Activated CD8-positive, alpha-beta T cell treated with anti-CD3 and anti-CD28 coated beads for 36 hours (primary cell): ENCODE measurements around the gene PIAS1. TPM values are rescaled to one million over a fixed set of nuclear protein-coding genes. Genes with fewer than 3 reads are reported as not detected.
A peak's percentile ranks its signal among the peaks of the same experiment; 100 is the strongest.

Source experiments
- ATAC-seq: fragments of 200-7000 bp; cut with Tn5 transposase; one replicate; pipeline ENCODE4 v1.10.0; 2021; ENCODE audit warnings: mild to moderate bottlenecking, moderate library complexity
- CTCF ChIA-PET: fragments of 350-600 bp; sonication (Branson Sonifier 250); formaldehyde crosslinking; loops from one replicate; lab custom pipeline; 2021; ENCODE audit warnings: antibody characterized with exemption; lab: Charles Lee
- POLR2A ChIA-PET: fragments of 350-600 bp; sonication (Branson Sonifier 250); formaldehyde crosslinking; loops from one replicate; lab custom pipeline; 2021; ENCODE audit warnings: antibody characterized with exemption; lab: Charles Lee
- DNase-seq: peaks from one replicate; pipeline ENCODE4 v3.0.0-alpha.2; 2020
- H3K27ac Mint-ChIP-seq: one replicate; pipeline ENCODE4 v1.8.0; 2021; ENCODE audit warnings: mild to moderate bottlenecking, mixed read lengths
- H3K27me3 Mint-ChIP-seq: one replicate; pipeline ENCODE4 v1.8.0; 2021; ENCODE audit warnings: mixed read lengths
- H3K36me3 Mint-ChIP-seq: one replicate; pipeline ENCODE4 v1.8.0; 2021; ENCODE audit warnings: low read depth, mixed read lengths
- H3K4me1 Mint-ChIP-seq: one replicate; pipeline ENCODE4 v1.8.0; 2021; ENCODE audit warnings: low read depth, mixed read lengths
- H3K4me3 Mint-ChIP-seq: one replicate; pipeline ENCODE4 v1.8.0; 2021; ENCODE audit warnings: mild to moderate bottlenecking, moderate library complexity, mixed read lengths
- H3K9me3 Mint-ChIP-seq: one replicate; pipeline ENCODE4 v1.8.0; 2021; ENCODE audit warnings: mixed read lengths
- intact Hi-C: fragments of 100-400 bp; cut with micrococcal nuclease; formaldehyde crosslinking; loops from one replicate; pipeline ENCODE4 v1.10.0; 2022
- total RNA-seq, 2 experiments: library from RNA; stranded (reverse); gene quantifications; one replicate each; pipeline ENCODE4 v1.2.3, GENCODE V29; 2021
- TF ChIP-seq, protein P1 (sequence below): fragments of 200-600 bp; IDR thresholded peaks from one replicate; pipeline ENCODE4 v1.8.0; 2022; ENCODE audit warnings: antibody characterized with exemption, mild to moderate bottlenecking

The PIAS1 gene
- total RNA-seq, 2 experiments from 2014 or later, result 26.0 to 29.8 TPM

GRCh38 chr15:68184616-68185480, 130.7 kb downstream of the PIAS1 start:
- H3K4me1 Mint-ChIP-seq, result peaks cover 7% of the 10 kb centered on the region
- H3K27me3 Mint-ChIP-seq, result no peaks in the 10 kb centered on the region
- H3K9me3 Mint-ChIP-seq, result no peaks in the 10 kb centered on the region
- ATAC-seq, result no peak
- no peak for DNase-seq
- POLR2A ChIA-PET, result interaction anchor here (0.6 to 0.7 kb wide), 2 partner anchors 31 to 35 kb away, joined by 3 read pairs; no protein-coding TSS in a partner anchor
- intact Hi-C loops, result no loop called here
- CTCF ChIA-PET, result no interaction called here
- H3K36me3 Mint-ChIP-seq, result peaks cover 46% of the 10 kb centered on the region
- TF ChIP-seq, protein P1, sequence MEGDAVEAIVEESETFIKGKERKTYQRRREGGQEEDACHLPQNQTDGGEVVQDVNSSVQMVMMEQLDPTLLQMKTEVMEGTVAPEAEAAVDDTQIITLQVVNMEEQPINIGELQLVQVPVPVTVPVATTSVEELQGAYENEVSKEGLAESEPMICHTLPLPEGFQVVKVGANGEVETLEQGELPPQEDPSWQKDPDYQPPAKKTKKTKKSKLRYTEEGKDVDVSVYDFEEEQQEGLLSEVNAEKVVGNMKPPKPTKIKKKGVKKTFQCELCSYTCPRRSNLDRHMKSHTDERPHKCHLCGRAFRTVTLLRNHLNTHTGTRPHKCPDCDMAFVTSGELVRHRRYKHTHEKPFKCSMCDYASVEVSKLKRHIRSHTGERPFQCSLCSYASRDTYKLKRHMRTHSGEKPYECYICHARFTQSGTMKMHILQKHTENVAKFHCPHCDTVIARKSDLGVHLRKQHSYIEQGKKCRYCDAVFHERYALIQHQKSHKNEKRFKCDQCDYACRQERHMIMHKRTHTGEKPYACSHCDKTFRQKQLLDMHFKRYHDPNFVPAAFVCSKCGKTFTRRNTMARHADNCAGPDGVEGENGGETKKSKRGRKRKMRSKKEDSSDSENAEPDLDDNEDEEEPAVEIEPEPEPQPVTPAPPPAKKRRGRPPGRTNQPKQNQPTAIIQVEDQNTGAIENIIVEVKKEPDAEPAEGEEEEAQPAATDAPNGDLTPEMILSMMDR, result no peak
- peak overlapping the region; percentile 81 for H3K27ac Mint-ChIP-seq
- H3K4me3 Mint-ChIP-seq, result no peak overlapping the region

- POLR2A ChIA-PET, result no interaction called here
- CTCF ChIA-PET, result no interaction called here
- Mint-ChIP-seq H3K36me3 (peaks cover 46% of the 10 kb centered on the region), H3K27me3 (no peaks in the 10 kb centered on the region), H3K4me3 (no peak overlapping the region), H3K4me1 (peaks cover 7% of the 10 kb centered on the region), H3K27ac (no peak overlapping the region), H3K9me3 (no peaks in the 10 kb centered on the region)
- intact Hi-C loops, result no loop called here
- TF ChIP-seq, protein P1, result no peak
- no peak for ATAC-seq
- no peak for DNase-seq
These were observed 132.7 kb downstream of the PIAS1 start for GRCh38 chr15:68186671-68187397.

DNA sequence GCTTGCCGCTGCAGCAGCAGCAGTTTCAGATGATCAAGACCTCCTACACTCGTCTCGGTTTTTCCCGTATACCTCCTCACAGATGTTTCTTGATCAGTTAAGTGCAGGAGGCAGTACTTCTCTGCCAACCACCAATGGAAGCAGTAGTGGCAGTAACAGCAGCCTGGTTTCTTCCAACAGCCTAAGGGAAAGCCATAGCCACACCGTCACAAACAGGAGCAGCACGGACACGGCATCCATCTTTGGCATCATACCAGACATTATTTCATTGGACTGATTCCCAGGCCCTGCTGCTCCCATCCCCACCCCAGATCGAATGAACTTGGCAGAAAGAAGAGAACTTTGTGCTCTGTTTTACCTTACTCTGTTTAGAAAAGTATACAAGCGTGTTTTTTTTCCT, 133.4 kb downstream of the PIAS1 start:
- POLR2A ChIA-PET, result no interaction called here
- DNase-seq, result no peak
- Mint-ChIP-seq H3K27ac (peak overlapping the region; percentile 31), H3K4me1 (peaks cover 7% of the 10 kb centered on the region), H3K9me3 (no peaks in the 10 kb centered on the region), H3K4me3 (no peak overlapping the region), H3K27me3 (no peaks in the 10 kb centered on the region), H3K36me3 (peaks cover 49% of the 10 kb centered on the region)
- ATAC-seq, result no peak
- CTCF ChIA-PET, result no interaction called here
- TF ChIP-seq, protein P1, result no peak
- intact Hi-C loops, result no loop called here

- intact Hi-C loops, result no loop called here
- H3K9me3 Mint-ChIP-seq, result no peaks in the 10 kb centered on the region
- no peak overlapping the region for H3K4me3 Mint-ChIP-seq
- POLR2A ChIA-PET, result no interaction called here
- peaks cover 7% of the 10 kb centered on the region for H3K4me1 Mint-ChIP-seq
- CTCF ChIA-PET, result no interaction called here
- H3K27me3 Mint-ChIP-seq, result no peaks in the 10 kb centered on the region
- H3K27ac Mint-ChIP-seq, result peak overlapping the region; percentile 10
- H3K36me3 Mint-ChIP-seq, result peaks cover 46% of the 10 kb centered on the region
- DNase-seq, result no peak
- ATAC-seq, result no peak
- TF ChIP-seq, protein P1, result no peak
These were observed 134.5 kb downstream of the PIAS1 start for GRCh38 chr15:68188647-68189046.

DNA sequence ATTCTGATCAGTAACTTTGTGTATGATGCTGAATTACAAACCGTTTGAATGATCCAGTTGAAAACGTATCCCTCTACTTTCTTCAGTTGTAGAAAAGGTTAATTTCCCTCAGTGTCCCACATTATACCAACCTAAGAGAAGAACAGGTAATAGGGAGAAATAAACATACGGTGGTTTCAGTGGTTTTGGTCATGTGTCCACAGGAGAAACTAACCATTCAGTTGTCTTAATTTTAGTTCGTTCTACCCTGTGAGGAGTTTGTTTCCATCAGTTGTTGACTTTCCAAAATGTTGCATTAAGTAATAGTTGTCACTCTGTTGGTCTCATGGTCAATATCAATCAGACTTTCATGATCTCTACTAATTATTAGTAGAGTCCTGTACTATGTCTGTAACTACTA, 135.9 kb downstream of the PIAS1 start:
- TF ChIP-seq, protein P1, result no peak
- peak overlapping the region; percentile 21 for H3K27ac Mint-ChIP-seq
- POLR2A ChIA-PET, result interaction anchor here (1.0 kb wide), 1 partner anchor 40 kb away, joined by 3 read pairs; no protein-coding TSS in a partner anchor
- intact Hi-C loops, result no loop called here
- DNase-seq (no peak), ATAC-seq (no peak)
- peaks cover 38% of the 10 kb centered on the region for H3K36me3 Mint-ChIP-seq
- no peaks in the 10 kb centered on the region for H3K27me3 Mint-ChIP-seq
- no peak overlapping the region for H3K4me3 Mint-ChIP-seq
- CTCF ChIA-PET, result no interaction called here
- peaks cover 5% of the 10 kb centered on the region for H3K4me1 Mint-ChIP-seq
- no peaks in the 10 kb centered on the region for H3K9me3 Mint-ChIP-seq
